GM12878 (cell line): ENCODE measurements around the gene LILRB1. TPM values are rescaled to one million over a fixed set of nuclear protein-coding genes. Genes with fewer than 3 reads are reported as not detected.

ENCODE experiments used
- ASH2L ChIP-seq: fragments of 300-600, 200-600 bp; sonication (generic); IDR thresholded peaks from 2 replicates; pipeline ENCODE4 v1.6.1; 2017; ENCODE audit warnings: low read depth, mild to moderate bottlenecking, borderline replicate concordance
- ATF2 ChIP-seq: IDR thresholded peaks from 2 replicates; pipeline ENCODE4 v1.6.1; 2012; ENCODE audit warnings: low read length, inconsistent platforms
- BMI1 ChIP-seq: fragments of 450-650 bp; IDR thresholded peaks from 2 replicates; pipeline ENCODE4 v1.6.1; 2016; ENCODE audit warnings: mild to moderate bottlenecking, moderate library complexity, borderline replicate concordance
- CHD1 ChIP-seq: IDR thresholded peaks from 2 replicates; pipeline ENCODE4 v1.6.1; 2012; ENCODE audit warnings: low read depth, low read length, improper control_type of control experiment
- CREM ChIP-seq: IDR thresholded peaks from 2 replicates; pipeline ENCODE4 v1.6.1; 2014; ENCODE audit warnings: antibody characterized with exemption, low read depth
- CUX1 ChIP-seq: IDR thresholded peaks from 2 replicates; pipeline ENCODE4 v1.6.1; 2012; ENCODE audit warnings: improper control_type of control experiment, low read depth, low read length; ENCODE audit not compliant: insufficient replicate concordance
- EP300 ChIP-seq, 2 experiments: fragments of 150-350 bp in 1 of 2; IDR thresholded peaks; 2 replicates each; pipeline ENCODE4 v1.6.1; 2011 to 2012; ENCODE audit warnings: low read depth in 2 of 2, low read length in 2 of 2, borderline replicate concordance in 1 of 2, improper control_type of control experiment in 1 of 2, inconsistent platforms in 1 of 2; ENCODE audit not compliant: control insufficient read depth in 1 of 2
- GABPA ChIP-seq: IDR thresholded peaks from 2 replicates; pipeline ENCODE4 v1.6.1; 2014; ENCODE audit warnings: antibody characterized with exemption, low read depth, mild to moderate bottlenecking, inconsistent platforms
- GATAD2B ChIP-seq: fragments of 450-650 bp; conservative IDR thresholded peaks from 2 replicates; pipeline ENCODE4 v1.6.1; 2017; ENCODE audit warnings: low read depth, mild to moderate bottlenecking, moderate library complexity
- MYB ChIP-seq: fragments of 150-350 bp; IDR thresholded peaks from 2 replicates; pipeline ENCODE4 v1.6.1; 2014; ENCODE audit warnings: mild to moderate bottlenecking, low read depth, low read length, borderline replicate concordance
- NFYB ChIP-seq: IDR thresholded peaks from 2 replicates; pipeline ENCODE4 v1.6.1; 2011; ENCODE audit warnings: low read depth, mild to moderate bottlenecking, low read length, improper control_type of control experiment, moderate library complexity; ENCODE audit not compliant: insufficient read depth
- NR2C1 ChIP-seq: fragments of 450-650 bp; IDR thresholded peaks from 2 replicates; pipeline ENCODE4 v1.6.1; 2017; ENCODE audit warnings: antibody characterized with exemption, mild to moderate bottlenecking, moderate library complexity
- NR2F1 ChIP-seq: fragments of 450-650 bp; conservative IDR thresholded peaks from 2 replicates; pipeline ENCODE4 v1.6.1; 2017; ENCODE audit warnings: mild to moderate bottlenecking
- PBX3 ChIP-seq: IDR thresholded peaks from 2 replicates; pipeline ENCODE4 v1.6.1; 2011; ENCODE audit warnings: mild to moderate bottlenecking, low read depth, low read length, moderate library complexity; ENCODE audit not compliant: insufficient replicate concordance
- RBBP5 ChIP-seq: fragments of 200-600 bp; sonication (generic); conservative IDR thresholded peaks from 2 replicates; pipeline ENCODE4 v1.6.1; 2016
- SMAD5 ChIP-seq: IDR thresholded peaks from 2 replicates; pipeline ENCODE4 v1.6.1; 2016; ENCODE audit warnings: antibody characterized with exemption, low read depth
- SMC3 ChIP-seq: IDR thresholded peaks from 2 replicates; pipeline ENCODE4 v1.6.1; 2011; ENCODE audit warnings: low read length, improper control_type of control experiment, borderline replicate concordance
- SRF ChIP-seq, 2 experiments: IDR thresholded peaks; 2 replicates each; pipeline ENCODE4 v1.6.1; 2011; ENCODE audit warnings: low read depth in 2 of 2, low read length in 2 of 2, mild to moderate bottlenecking in 1 of 2, moderate library complexity in 1 of 2
- STAT1 ChIP-seq: fragments of 450-650 bp; conservative IDR thresholded peaks from 2 replicates; pipeline ENCODE4 v1.6.1; 2014; ENCODE audit warnings: antibody characterized with exemption, mild to moderate bottlenecking
- ZBED1 ChIP-seq: IDR thresholded peaks from 2 replicates; pipeline ENCODE4 v1.6.1; 2016; ENCODE audit warnings: borderline replicate concordance
- polyA plus RNA-seq, 11 experiments: library from polyadenylated mRNA; depleted of rRNA in 4 of 11; unstranded in 6 of 11; stranded (reverse) in 5 of 11; fragments of >200 nt; fragmentation: Nextera tagmentation in 4 of 11; fragmentation: Illumina TruSeq in 1 of 11; extraction: Ambion mirVana in 4 of 11; extraction: Trizol in 1 of 11; gene quantifications; 1 replicate in 1 of 11; 2 replicates in 10 of 11; pipeline versions ENCODE4 v1.2.1 to v1.2.3, GENCODE V29; 2011 to 2016; ENCODE audit warnings: inconsistent platforms in 2 of 11, missing spikeins in 2 of 11, low read depth in 1 of 11
- total RNA-seq, 4 experiments: library from RNA; depleted of rRNA in 3 of 4; stranded (reverse); fragments of >200 nt in 3 of 4; fragmentation: Illumina TruSeq in 1 of 4; extraction: Trizol in 1 of 4; gene quantifications; 2 replicates each; pipeline versions ENCODE4 v1.2.1 to v1.2.3, GENCODE V29; 2013 to 2021
- TF ChIP-seq, protein P1 (sequence below): fragments of 450-650 bp; IDR thresholded peaks from 2 replicates; pipeline ENCODE4 v1.6.1; 2017; ENCODE audit warnings: mild to moderate bottlenecking, low read depth, inconsistent platforms; ENCODE audit not compliant: poor library complexity, severe bottlenecking

The LILRB1 gene
- total and polyA plus RNA-seq, 10 of the 15 experiments (the other 5 are each of a cell fraction or from before 2014, with no cell fraction given) = 4.9 to 92.2 (median 50.1) TPM

- TF ChIP-seq CUX1 (peak; percentile 73), RBBP5 (no peak), ASH2L (no peak), SRF (IDR thresholded peaks at IDR 0.05; ENCODE audit: low read depth in 2 of 2, low read length in 2 of 2) (no peak), GABPA (peak; percentile 40), ATF2 (peak; percentile 83), SMC3 (no peak), SMAD5 (peak; percentile 54), GATAD2B (peak; percentile 92), MYB (no peak), CREM (peak; percentile 86), BMI1 (peak; percentile 72), STAT1 (no peak), NFYB (no peak), CHD1 (no peak), NR2F1 (peak; percentile 84), ZBED1 (peak; percentile 77; the same call in 1 of the 2 replicates), EP300 (IDR thresholded peaks at IDR 0.05; ENCODE audit: borderline replicate concordance in 1 of 2, control insufficient read depth in 1 of 2, low read depth in 2 of 2, low read length in 2 of 2) (peak; percentile 91 to 94), PBX3 (no peak), NR2C1 (no peak)
- TF ChIP-seq, protein P1, sequence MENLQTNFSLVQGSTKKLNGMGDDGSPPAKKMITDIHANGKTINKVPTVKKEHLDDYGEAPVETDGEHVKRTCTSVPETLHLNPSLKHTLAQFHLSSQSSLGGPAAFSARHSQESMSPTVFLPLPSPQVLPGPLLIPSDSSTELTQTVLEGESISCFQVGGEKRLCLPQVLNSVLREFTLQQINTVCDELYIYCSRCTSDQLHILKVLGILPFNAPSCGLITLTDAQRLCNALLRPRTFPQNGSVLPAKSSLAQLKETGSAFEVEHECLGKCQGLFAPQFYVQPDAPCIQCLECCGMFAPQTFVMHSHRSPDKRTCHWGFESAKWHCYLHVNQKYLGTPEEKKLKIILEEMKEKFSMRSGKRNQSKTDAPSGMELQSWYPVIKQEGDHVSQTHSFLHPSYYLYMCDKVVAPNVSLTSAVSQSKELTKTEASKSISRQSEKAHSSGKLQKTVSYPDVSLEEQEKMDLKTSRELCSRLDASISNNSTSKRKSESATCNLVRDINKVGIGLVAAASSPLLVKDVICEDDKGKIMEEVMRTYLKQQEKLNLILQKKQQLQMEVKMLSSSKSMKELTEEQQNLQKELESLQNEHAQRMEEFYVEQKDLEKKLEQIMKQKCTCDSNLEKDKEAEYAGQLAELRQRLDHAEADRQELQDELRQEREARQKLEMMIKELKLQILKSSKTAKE = peak; percentile 84
These were observed 13.3 kb upstream of the LILRB1 start (continued) for GRCh38 chr19:54616821-54617560.
